ENCODE results near the gene KCNN3. TPM values are rescaled to one million over a fixed set of nuclear protein-coding genes. Genes with fewer than 3 reads are reported as not detected.

KCNN3 gene
- total RNA-seq, 2 experiments from 2014 or later: 0.11 TPM; not detected in 1

DNA sequence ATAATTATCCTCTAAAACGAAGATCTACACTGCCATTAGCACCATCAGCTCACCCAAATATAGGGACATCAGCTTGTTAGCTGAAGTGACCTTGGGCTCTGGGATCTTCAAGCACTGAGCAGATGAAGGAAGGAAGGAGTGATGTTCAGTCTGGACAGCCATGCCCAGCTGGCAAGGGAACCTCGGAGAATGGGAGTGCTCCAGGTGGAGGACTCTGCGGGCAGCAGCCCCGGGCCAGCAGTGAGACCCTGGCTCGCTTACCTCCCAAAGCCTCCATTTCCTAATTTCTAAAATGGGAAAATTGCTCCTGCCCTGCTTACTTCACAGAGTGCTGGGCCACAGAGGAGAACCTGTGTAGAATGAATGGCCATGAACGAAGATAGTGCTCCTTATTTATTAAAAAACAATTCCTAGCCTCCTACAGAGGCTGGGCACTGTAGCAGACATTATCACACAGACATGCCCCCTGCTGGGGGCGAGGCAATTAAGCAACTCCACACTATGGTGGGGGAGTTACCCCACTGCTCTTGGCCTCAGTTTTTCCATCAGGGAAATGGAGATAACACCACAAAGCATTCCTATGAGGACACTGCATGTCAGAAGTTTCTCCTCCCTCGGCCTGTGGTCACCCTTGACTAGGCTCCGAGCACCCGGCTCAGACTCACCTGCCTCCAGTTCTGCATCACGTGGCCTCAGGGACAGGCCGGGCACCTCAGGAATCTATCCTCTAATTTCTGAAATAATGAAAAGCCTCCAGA lies 117.6 kb downstream of the KCNN3 start:
- Mint-ChIP-seq H3K27ac (peak overlapping the region; percentile 74), H3K4me3 (no peak overlapping the region), H3K9me3 (no peaks in the 10 kb centered on the region), H3K27me3 (no peaks in the 10 kb centered on the region), H3K36me3 (ENCODE audit: low read depth) (no peaks in the 10 kb centered on the region), H3K4me1 (ENCODE audit: low read depth) (peaks cover 62% of the 10 kb centered on the region)
- DNase-seq: peak; percentile 35
- intact Hi-C loops (cut with micrococcal nuclease): no loop called here
- POLR2A ChIA-PET: interaction anchor here (2.2 kb wide), 1 partner anchor 10 kb away, joined by 6 read pairs; no protein-coding TSS in a partner anchor
- CTCF ChIA-PET: interaction anchor here (0.6 to 7.3 kb wide), 5 partner anchors 8 to 84 kb away, joined by 3 to 72 read pairs (median 3); no protein-coding TSS in a partner anchor
- TF ChIP-seq CTCF (IDR thresholded peaks at IDR 0.05): peak; percentile 62
- no peak for ATAC-seq

DNA sequence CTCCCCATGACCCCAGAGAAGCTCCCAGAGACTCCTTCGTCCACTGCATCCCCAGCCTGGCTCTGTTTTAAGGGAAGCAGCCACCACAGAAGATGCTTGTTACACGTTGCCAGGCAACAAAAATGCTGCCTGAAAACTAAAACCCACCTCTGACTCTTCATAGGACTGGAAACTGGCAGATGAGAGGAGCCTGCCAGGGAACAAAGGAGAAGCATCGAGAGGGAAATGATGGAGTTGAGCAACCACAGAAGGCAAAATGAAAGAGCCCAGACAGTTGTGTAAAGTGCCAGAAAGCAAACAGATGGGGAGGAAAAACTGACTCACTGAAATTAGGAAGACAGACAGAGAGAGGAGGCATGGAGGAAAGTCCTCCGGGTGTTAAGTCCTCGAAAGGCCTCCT lies 118.4 kb downstream of the KCNN3 start:
- Mint-ChIP-seq H3K4me3 (peak overlapping the region; percentile 11), H3K27ac (peak overlapping the region; percentile 74), H3K36me3 (ENCODE audit: low read depth) (no peaks in the 10 kb centered on the region), H3K4me1 (ENCODE audit: low read depth) (peaks cover 62% of the 10 kb centered on the region), H3K27me3 (no peaks in the 10 kb centered on the region), H3K9me3 (no peaks in the 10 kb centered on the region)
- ATAC-seq (peak; percentile 20), DNase-seq (peak; percentile 25)
- ChIA-PET CTCF (interaction anchor here (0.9 to 7.3 kb wide), 4 partner anchors 8 to 192 kb away, joined by 3 to 72 read pairs (median 26); no protein-coding TSS in a partner anchor), POLR2A (interaction anchor here (0.6 to 1.4 kb wide), 2 partner anchors 23 to 47 kb away, joined by 3 read pairs; no protein-coding TSS in a partner anchor)
- TF ChIP-seq CTCF (IDR thresholded peaks at IDR 0.05): no peak
- intact Hi-C loops (cut with micrococcal nuclease): no loop called here

GRCh38 chr1:154750681-154751665 lies 119.1 kb downstream of the KCNN3 start:
- DNase-seq: no peak
- POLR2A ChIA-PET: interaction anchor here (0.6 to 5.4 kb wide), 3 partner anchors 8 to 48 kb away, joined by 3 to 38 read pairs (median 3); no protein-coding TSS in a partner anchor
- H3K27ac Mint-ChIP-seq: peak overlapping the region; percentile 74
- no peaks in the 10 kb centered on the region for H3K27me3 Mint-ChIP-seq
- CTCF ChIA-PET: interaction anchor here (0.9 to 7.3 kb wide), 7 partner anchors 9 to 191 kb away, joined by 3 to 72 read pairs (median 6); no protein-coding TSS in a partner anchor
- intact Hi-C loops (cut with micrococcal nuclease): no loop called here
- H3K9me3 Mint-ChIP-seq: no peaks in the 10 kb centered on the region
- TF ChIP-seq CTCF (IDR thresholded peaks at IDR 0.05): no peak
- H3K36me3 Mint-ChIP-seq (ENCODE audit: low read depth): no peaks in the 10 kb centered on the region
- no peak for ATAC-seq
- H3K4me1 Mint-ChIP-seq (ENCODE audit: low read depth): peaks cover 62% of the 10 kb centered on the region
- no peak overlapping the region for H3K4me3 Mint-ChIP-seq

DNA sequence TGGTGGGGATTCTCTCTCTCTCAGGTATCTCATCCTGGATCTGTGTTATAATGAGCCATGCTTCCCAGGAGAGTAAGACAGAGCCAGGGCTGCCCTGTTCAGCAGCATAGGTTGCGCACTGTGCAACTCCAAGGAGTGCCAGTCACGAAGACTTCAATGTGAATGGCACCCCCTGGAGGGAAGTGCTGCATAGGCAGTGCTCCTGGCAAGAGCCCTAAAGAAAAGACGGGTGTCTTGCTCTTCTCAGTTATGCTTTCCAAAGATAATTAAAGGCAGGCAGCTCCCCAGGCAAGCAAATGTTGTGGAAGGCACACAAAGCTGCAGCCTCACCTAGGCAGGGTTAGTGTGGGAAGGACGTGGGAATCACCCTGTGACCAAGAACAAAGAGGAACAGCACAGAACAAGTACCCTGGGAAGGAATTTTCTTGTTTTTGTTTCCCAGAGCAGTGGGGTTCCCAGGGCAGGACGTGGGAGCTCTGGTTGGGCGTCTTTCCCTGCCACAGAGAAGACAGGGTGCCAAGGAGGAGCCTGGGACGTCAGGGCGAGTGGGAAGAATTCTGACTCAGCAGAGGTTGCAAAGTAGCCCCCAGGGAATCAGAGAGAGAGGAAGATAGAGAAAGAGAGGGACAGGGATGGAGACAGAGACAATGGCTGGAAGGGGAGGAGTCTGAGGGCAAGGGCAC lies 120.9 kb downstream of the KCNN3 start:
- no peaks in the 10 kb centered on the region for H3K27me3 Mint-ChIP-seq
- peak; percentile 44 for TF ChIP-seq CTCF (IDR thresholded peaks at IDR 0.05)
- H3K27ac Mint-ChIP-seq: peak overlapping the region; percentile 90
- POLR2A ChIA-PET: interaction anchor here (1.0 to 5.4 kb wide), 3 partner anchors 10 to 190 kb away, joined by 3 to 38 read pairs (median 4); no protein-coding TSS in a partner anchor
- CTCF ChIA-PET: interaction anchor here (0.8 to 7.3 kb wide), 9 partner anchors 9 to 189 kb away, joined by 3 to 72 read pairs (median 6); no protein-coding TSS in a partner anchor
- H3K4me1 Mint-ChIP-seq (ENCODE audit: low read depth): peaks cover 63% of the 10 kb centered on the region
- H3K9me3 Mint-ChIP-seq: no peaks in the 10 kb centered on the region
- intact Hi-C loops (cut with micrococcal nuclease): loop anchor here (5.0 kb wide), 1 partner anchor 82 kb away; no protein-coding TSS in a partner anchor
- no peaks in the 10 kb centered on the region for H3K36me3 Mint-ChIP-seq (ENCODE audit: low read depth)
- ATAC-seq (peak; percentile 21), DNase-seq (peak; percentile 78)
- peak overlapping the region; percentile 68 for H3K4me3 Mint-ChIP-seq

Measured in activated CD8-positive, alpha-beta T cell treated with anti-CD3 and anti-CD28 coated beads for 36 hours (primary cell).